ENCODE results near the gene RAD51D.

The RAD51D gene

DNA sequence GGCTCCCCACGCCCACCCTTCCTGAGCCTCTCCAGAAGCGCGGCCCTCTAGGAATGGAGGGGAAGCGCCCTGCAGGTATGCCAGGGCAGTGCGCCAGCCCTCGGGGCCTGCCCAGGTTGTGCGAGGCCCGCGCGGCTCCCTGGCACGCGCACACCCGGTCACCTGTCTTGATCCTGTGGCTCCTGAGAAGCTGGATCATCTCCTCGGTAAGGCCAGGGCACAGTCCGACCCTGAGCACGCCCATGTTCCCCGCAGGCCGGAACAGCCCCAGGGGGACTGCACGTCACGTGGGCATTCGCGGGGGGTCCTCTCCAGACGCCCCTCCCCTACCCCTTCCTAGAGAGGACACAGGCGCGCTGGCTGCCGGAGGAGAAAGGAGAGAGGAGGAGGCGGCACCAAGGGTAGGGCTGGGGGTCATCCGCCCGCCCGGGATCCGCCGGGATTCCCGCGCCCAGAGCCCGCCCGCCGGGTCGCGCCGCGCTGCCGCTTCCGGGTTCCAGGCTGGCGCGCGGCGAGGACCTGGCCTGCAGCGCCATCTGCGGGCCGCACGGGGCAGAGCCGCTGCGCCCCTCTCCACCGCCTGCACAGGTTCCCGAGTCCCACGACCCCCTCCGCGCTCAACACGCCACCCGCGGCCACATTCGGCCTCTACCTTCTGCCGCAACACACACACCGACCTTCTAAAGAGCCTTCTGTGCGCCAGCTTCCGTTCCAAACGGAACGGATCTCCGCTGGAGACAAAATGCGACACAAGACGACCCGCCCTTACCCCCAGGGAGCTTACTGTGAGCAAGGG is at the start of gene RAD51D:
Gene RAD51D (minus strand): TSS at position 491 of the 796 bp plus-strand sequence. CDS start 247 bp downstream, at position 244.
- no peaks in the 10 kb centered on the region for H3K9me3 ChIP-seq (ENCODE audit: low read length)
- H3K4me3 ChIP-seq (ENCODE audit: low read length): peak within 1 kb of the TSS; percentile 61
- H3K36me3 ChIP-seq (ENCODE audit: insufficient read depth, low read length): no peaks in the 10 kb centered on the region
- peaks cover 3% of the 10 kb centered on the region for H3K4me1 ChIP-seq (ENCODE audit: insufficient read depth, low read length)
- no peaks in the 10 kb centered on the region for H3K27me3 ChIP-seq (ENCODE audit: insufficient read depth, low read length)
- H2AFZ ChIP-seq (ENCODE audit: low read depth, low read length): peak within 1 kb of the TSS; percentile 91

GRCh38 chr17:35167666-35168065 is 48.0 kb upstream of the RAD51D start:
- Histone ChIP-seq H3K9me3 (ENCODE audit: low read length) (peaks cover 3% of the 10 kb centered on the region), H3K27me3 (ENCODE audit: insufficient read depth, low read length) (peaks cover 9% of the 10 kb centered on the region), H3K4me3 (ENCODE audit: low read length) (no peak overlapping the region), H2AFZ (ENCODE audit: low read depth, low read length) (no peak overlapping the region), H3K36me3 (ENCODE audit: insufficient read depth, low read length) (no peaks in the 10 kb centered on the region), H3K4me1 (ENCODE audit: insufficient read depth, low read length) (no peaks in the 10 kb centered on the region)

DNA sequence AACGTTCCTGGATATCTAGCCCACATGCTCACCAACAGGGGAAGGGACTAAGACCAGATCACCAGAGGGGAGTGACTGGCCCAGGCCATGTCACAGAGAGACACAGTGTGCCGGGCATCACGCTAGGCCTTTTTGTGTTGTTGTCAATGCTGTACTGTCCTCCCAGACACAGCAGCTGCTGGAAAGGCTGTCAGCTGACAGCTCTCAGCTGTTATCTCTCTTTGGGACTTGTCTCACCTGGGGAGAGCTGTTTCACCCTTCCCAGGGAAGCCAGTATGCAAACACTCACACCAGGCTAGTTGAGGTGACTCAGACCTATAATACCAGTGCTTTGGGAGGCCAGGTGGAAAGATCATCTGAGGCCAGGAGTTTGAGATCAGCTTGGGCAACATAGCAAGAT is 47.4 kb upstream of the RAD51D start:
- no peak overlapping the region for H3K4me3 ChIP-seq (ENCODE audit: low read length)
- H3K36me3 ChIP-seq (ENCODE audit: insufficient read depth, low read length): no peaks in the 10 kb centered on the region
- H3K4me1 ChIP-seq (ENCODE audit: insufficient read depth, low read length): no peaks in the 10 kb centered on the region
- no peak overlapping the region for H2AFZ ChIP-seq (ENCODE audit: low read depth, low read length)
- H3K27me3 ChIP-seq (ENCODE audit: insufficient read depth, low read length): peaks cover 9% of the 10 kb centered on the region
- H3K9me3 ChIP-seq (ENCODE audit: low read length): peaks cover 3% of the 10 kb centered on the region

DNA sequence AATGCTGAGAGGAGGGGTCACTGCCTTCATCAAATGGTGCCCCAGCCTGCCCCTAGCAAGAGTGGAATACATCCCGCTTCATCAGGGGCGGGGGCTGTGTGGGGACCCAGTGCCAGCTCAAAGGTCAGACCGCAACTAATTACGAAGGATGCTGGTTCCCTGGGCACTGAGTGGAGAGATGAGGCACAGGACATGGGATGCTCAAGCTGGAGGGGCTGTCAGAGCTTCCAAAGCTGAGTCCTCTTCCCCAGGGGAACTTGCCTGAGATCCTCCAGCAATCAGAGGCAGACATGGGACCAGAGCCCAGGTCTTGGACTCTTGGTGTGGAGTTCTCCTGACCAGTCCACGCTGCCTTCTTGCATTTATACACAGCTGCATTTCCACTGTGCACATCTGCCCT is 46.9 kb upstream of the RAD51D start:
- Histone ChIP-seq H2AFZ (ENCODE audit: low read depth, low read length) (no peak overlapping the region), H3K4me3 (ENCODE audit: low read length) (no peak overlapping the region), H3K36me3 (ENCODE audit: insufficient read depth, low read length) (no peaks in the 10 kb centered on the region), H3K9me3 (ENCODE audit: low read length) (peaks cover 3% of the 10 kb centered on the region), H3K4me1 (ENCODE audit: insufficient read depth, low read length) (no peaks in the 10 kb centered on the region), H3K27me3 (ENCODE audit: insufficient read depth, low read length) (peaks cover 10% of the 10 kb centered on the region)

- Histone ChIP-seq H3K4me3 (ENCODE audit: low read length) (no peak overlapping the region), H3K27me3 (ENCODE audit: insufficient read depth, low read length) (peaks cover 19% of the 10 kb centered on the region), H3K36me3 (ENCODE audit: insufficient read depth, low read length) (no peaks in the 10 kb centered on the region), H2AFZ (ENCODE audit: low read depth, low read length) (no peak overlapping the region), H3K9me3 (ENCODE audit: low read length) (peaks cover 3% of the 10 kb centered on the region), H3K4me1 (ENCODE audit: insufficient read depth, low read length) (no peaks in the 10 kb centered on the region)
Measured at GRCh38 chr17:35164716-35165115, 45.1 kb upstream of the RAD51D start.

GRCh38 chr17:35163886-35164285 is 44.2 kb upstream of the RAD51D start:
- Histone ChIP-seq H3K4me1 (ENCODE audit: insufficient read depth, low read length) (no peaks in the 10 kb centered on the region), H3K9me3 (ENCODE audit: low read length) (peaks cover 3% of the 10 kb centered on the region), H2AFZ (ENCODE audit: low read depth, low read length) (no peak overlapping the region), H3K36me3 (ENCODE audit: insufficient read depth, low read length) (no peaks in the 10 kb centered on the region), H3K4me3 (ENCODE audit: low read length) (no peak overlapping the region), H3K27me3 (ENCODE audit: insufficient read depth, low read length) (peaks cover 23% of the 10 kb centered on the region)

- peaks cover 22% of the 10 kb centered on the region for H3K27me3 ChIP-seq (ENCODE audit: insufficient read depth, low read length)
- no peaks in the 10 kb centered on the region for H3K36me3 ChIP-seq (ENCODE audit: insufficient read depth, low read length)
- H3K4me3 ChIP-seq (ENCODE audit: low read length): no peak overlapping the region
- H3K4me1 ChIP-seq (ENCODE audit: insufficient read depth, low read length): no peaks in the 10 kb centered on the region
- no peak overlapping the region for H2AFZ ChIP-seq (ENCODE audit: low read depth, low read length)
- peaks cover 3% of the 10 kb centered on the region for H3K9me3 ChIP-seq (ENCODE audit: low read length)
Measured at GRCh38 chr17:35162755-35163154, 43.1 kb upstream of the RAD51D start.

DNA sequence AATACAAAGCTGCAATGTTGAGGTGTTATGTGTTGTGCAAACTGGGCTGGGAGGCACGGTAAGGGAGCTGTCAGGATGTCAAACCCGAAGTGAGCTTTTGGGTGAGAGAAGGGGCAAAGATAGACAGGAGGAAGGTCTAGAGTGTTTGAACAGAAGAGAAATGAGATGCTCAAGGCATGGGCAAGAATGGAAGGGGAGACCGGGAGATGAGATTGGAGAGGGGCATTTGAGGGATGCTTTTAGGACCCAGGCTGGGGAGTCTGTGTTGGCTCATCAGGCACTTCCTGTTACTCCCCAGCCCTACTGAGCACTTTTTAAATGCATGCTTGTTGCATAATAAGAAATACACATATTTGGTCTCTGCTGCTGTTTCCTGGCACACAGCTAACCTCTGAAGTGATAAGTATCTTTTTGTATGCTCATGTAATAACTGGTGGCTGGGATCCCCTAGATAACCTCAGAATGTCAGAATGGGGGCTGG is 41.7 kb upstream of the RAD51D start:
- Histone ChIP-seq H3K27me3 (ENCODE audit: insufficient read depth, low read length) (peaks cover 22% of the 10 kb centered on the region), H3K36me3 (ENCODE audit: insufficient read depth, low read length) (no peaks in the 10 kb centered on the region)

DNA sequence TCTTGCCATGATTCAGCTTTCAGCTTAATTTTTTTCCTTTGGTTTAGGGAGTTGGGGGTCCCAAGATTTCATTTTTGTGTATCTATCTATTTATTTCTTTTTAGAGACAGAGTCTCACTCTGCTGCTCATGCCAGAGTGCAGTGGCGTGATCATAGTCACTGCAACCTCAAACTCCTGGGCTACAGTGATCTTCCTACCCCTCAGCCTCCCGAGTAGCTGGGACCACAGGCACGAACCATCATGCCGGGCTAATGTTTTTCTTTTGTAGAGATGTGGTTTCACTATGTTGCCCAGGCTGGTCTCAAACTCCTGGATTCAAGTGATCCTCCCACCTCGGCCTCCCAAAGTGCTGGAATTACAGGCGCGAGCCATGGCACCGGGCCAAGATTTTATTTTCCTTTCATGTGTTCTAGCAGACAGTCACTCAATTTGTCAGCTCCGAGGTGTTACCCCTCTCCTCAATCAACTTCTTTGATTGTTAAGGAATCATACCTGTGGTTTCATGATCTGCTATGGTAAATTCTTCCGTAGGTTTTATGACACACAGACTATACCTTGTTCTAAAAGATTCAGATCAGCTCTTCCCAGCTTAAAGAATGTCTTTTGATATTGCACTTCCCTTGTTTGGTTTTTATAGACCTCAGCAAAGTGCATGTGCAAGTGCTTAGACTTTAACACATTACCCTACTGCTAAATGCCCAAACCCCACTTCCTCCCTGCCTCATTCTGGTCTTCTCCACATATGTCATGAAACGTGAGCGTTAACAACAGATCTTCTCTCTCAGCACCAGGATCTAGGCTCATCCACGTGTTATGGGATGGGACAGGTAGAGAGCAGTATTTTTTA is 40.9 kb upstream of the RAD51D start:
- H3K36me3 ChIP-seq (ENCODE audit: insufficient read depth, low read length): no peaks in the 10 kb centered on the region
- H3K9me3 ChIP-seq (ENCODE audit: low read length): peaks cover 3% of the 10 kb centered on the region
- no peak overlapping the region for H3K4me3 ChIP-seq (ENCODE audit: low read length)
- no peaks in the 10 kb centered on the region for H3K4me1 ChIP-seq (ENCODE audit: insufficient read depth, low read length)
- H3K27me3 ChIP-seq (ENCODE audit: insufficient read depth, low read length): peaks cover 22% of the 10 kb centered on the region
- H2AFZ ChIP-seq (ENCODE audit: low read depth, low read length): no peak overlapping the region

More for the DNA sequence above, 41.7 kb upstream of the RAD51D start:
- Histone ChIP-seq H3K9me3 (ENCODE audit: low read length) (peaks cover 3% of the 10 kb centered on the region), H2AFZ (ENCODE audit: low read depth, low read length) (no peak overlapping the region), H3K4me1 (ENCODE audit: insufficient read depth, low read length) (no peaks in the 10 kb centered on the region), H3K4me3 (ENCODE audit: low read length) (no peak overlapping the region)

- peaks cover 3% of the 10 kb centered on the region for H3K9me3 ChIP-seq (ENCODE audit: low read length)
- H3K4me1 ChIP-seq (ENCODE audit: insufficient read depth, low read length): no peaks in the 10 kb centered on the region
- H3K27me3 ChIP-seq (ENCODE audit: insufficient read depth, low read length): peaks cover 26% of the 10 kb centered on the region
- H3K4me3 ChIP-seq (ENCODE audit: low read length): no peak overlapping the region
- no peaks in the 10 kb centered on the region for H3K36me3 ChIP-seq (ENCODE audit: insufficient read depth, low read length)
- no peak overlapping the region for H2AFZ ChIP-seq (ENCODE audit: low read depth, low read length)
Measured at GRCh38 chr17:35159940-35160339, 40.3 kb upstream of the RAD51D start.

- Histone ChIP-seq H3K36me3 (ENCODE audit: insufficient read depth, low read length) (no peaks in the 10 kb centered on the region), H3K27me3 (ENCODE audit: insufficient read depth, low read length) (peaks cover 16% of the 10 kb centered on the region), H2AFZ (ENCODE audit: low read depth, low read length) (no peak overlapping the region), H3K4me1 (ENCODE audit: insufficient read depth, low read length) (no peaks in the 10 kb centered on the region), H3K4me3 (ENCODE audit: low read length) (no peak overlapping the region), H3K9me3 (ENCODE audit: low read length) (no peaks in the 10 kb centered on the region)
Measured at GRCh38 chr17:35155246-35155645, 35.6 kb upstream of the RAD51D start.

- peaks cover 12% of the 10 kb centered on the region for H3K27me3 ChIP-seq (ENCODE audit: insufficient read depth, low read length)
- H3K4me1 ChIP-seq (ENCODE audit: insufficient read depth, low read length): no peaks in the 10 kb centered on the region
- H3K36me3 ChIP-seq (ENCODE audit: insufficient read depth, low read length): no peaks in the 10 kb centered on the region
- no peak overlapping the region for H2AFZ ChIP-seq (ENCODE audit: low read depth, low read length)
- H3K4me3 ChIP-seq (ENCODE audit: low read length): no peak overlapping the region
- H3K9me3 ChIP-seq (ENCODE audit: low read length): no peaks in the 10 kb centered on the region
Measured at GRCh38 chr17:35154196-35155165, 34.8 kb upstream of the RAD51D start.

All from neuron (in vitro differentiated cells).